H1 (cell line): ENCODE results near the gene DNAJB6. TPM values are rescaled to one million over a fixed set of nuclear protein-coding genes. Genes with fewer than 3 reads are reported as not detected.

ENCODE experiments used
- TBP ChIP-seq: IDR thresholded peaks from 2 replicates; pipeline ENCODE4 v1.6.1; 2011; ENCODE audit warnings: low read depth, low read length, improper control_type of control experiment
- polyA plus RNA-seq, 7 experiments: library from polyadenylated mRNA; depleted of rRNA in 3 of 7; stranded (reverse) in 5 of 7; unstranded in 2 of 7; fragments of >200 nt in 5 of 7; fragments of 200-250 nt in 2 of 7; gene quantifications; 1 replicate in 5 of 7; 2 replicates in 1 of 7; 4 replicates in 1 of 7; pipeline versions ENCODE4 v1.2.1 to v1.2.3, GENCODE V29; 2011 to 2013; ENCODE audit warnings: missing spikeins in 2 of 7, mixed read lengths in 2 of 7
- total RNA-seq: library from RNA; stranded (reverse); fragmentation: NEBNext Ultra II Directional; extraction: Animal tissue kit (Norgen Biotek cat#: 25700); gene quantifications from 2 replicates; pipeline ENCODE4 v1.2.1, GENCODE V29; 2021

Gene DNAJB6
- total and polyA plus RNA-seq, 2 of the 8 experiments (the other 6 are each of a cell fraction or from before 2014, with no cell fraction given), result 166 to 295 TPM

DNA sequence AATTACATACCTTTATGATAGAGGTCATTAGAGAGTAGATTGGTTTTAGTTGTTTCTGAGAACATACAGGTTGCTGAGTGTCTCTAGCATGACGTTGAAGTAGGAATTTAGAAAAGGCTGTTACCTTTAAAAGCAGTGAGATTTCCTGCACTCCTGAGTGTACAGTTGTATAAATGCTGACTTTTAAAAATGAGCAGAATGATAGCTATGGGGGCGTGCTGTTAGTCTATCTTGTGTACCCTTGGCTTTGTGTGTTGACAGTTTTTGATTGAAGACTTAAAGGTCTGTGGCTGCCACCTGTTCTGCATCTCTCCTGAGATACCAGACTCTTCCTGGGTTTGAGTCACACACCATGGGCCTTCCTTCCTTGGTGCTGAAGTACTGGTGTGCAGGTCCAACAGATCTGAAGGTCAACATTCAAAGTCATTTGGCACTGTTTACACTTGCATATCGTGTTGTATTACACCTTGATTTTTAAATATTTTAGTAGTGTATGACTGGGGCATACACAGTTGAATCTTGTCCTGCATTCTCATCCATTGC, 23.8 kb downstream of the DNAJB6 start (continued):
- TF ChIP-seq TBP, result no peak
